Measurements from ENCODE around the gene APP.

DNA sequence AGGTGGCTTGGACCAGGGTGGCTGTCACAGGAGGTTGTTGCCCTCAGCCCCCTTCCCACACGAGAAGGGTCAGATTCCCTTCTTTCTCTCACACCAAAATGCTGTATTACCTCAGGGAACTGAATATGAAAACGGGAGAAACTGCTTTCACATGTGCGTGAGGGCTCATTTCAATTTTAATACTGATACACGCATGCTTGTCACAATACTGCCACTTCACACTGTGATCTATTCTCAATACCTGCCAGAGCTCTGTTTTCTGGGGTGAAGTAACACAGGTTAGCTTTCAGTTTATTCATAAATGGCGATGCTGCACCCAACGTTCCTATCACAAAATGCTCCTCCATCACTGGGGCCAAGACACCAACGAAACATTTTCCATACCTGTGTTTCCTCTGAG, 181.8 kb downstream of the APP start:
- TF ChIP-seq, protein P1, sequence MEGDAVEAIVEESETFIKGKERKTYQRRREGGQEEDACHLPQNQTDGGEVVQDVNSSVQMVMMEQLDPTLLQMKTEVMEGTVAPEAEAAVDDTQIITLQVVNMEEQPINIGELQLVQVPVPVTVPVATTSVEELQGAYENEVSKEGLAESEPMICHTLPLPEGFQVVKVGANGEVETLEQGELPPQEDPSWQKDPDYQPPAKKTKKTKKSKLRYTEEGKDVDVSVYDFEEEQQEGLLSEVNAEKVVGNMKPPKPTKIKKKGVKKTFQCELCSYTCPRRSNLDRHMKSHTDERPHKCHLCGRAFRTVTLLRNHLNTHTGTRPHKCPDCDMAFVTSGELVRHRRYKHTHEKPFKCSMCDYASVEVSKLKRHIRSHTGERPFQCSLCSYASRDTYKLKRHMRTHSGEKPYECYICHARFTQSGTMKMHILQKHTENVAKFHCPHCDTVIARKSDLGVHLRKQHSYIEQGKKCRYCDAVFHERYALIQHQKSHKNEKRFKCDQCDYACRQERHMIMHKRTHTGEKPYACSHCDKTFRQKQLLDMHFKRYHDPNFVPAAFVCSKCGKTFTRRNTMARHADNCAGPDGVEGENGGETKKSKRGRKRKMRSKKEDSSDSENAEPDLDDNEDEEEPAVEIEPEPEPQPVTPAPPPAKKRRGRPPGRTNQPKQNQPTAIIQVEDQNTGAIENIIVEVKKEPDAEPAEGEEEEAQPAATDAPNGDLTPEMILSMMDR (IDR thresholded peaks at IDR 0.05; ENCODE audit: low read length): no peak
- TF ChIP-seq EZH2phosphoT487 (IDR thresholded peaks at IDR 0.05; ENCODE audit: low read length) (no peak), EZH2 (optimal IDR thresholded peaks at IDR 0.05; ENCODE audit: low read depth, low read length) (no peak)
